Tibial nerve (tissue), 4 donors: Measurements from ENCODE around the gene NTN5.

Experiments
- EP300 ChIP-seq, 2 donors: sonication (generic); formaldehyde crosslinking; IDR thresholded peaks; one replicate each; pipeline ENCODE4 v1.6.1; 2017; ENCODE audit warnings: antibody characterized with exemption in 2 of 2, mild to moderate bottlenecking in 1 of 2
- POLR2A ChIP-seq, 2 donors: fragments of 450-650 bp; IDR thresholded peaks; one replicate each; pipeline ENCODE4 v1.6.1; 2017; ENCODE audit warnings: antibody characterized with exemption in 2 of 2, mild to moderate bottlenecking in 2 of 2, moderate library complexity in 2 of 2
- TF ChIP-seq, protein P1 (sequence below), 5 experiments: fragments of 200-600 bp in 3 of 5; fragments of 450-650 bp in 2 of 5; sonication (generic) in 3 of 5; IDR thresholded peaks; one replicate each; pipeline ENCODE4 v1.5.1; 2016 to 2019; ENCODE audit warnings: antibody characterized with exemption in 5 of 5, mild to moderate bottlenecking in 3 of 5, moderate library complexity in 2 of 5

DNA sequence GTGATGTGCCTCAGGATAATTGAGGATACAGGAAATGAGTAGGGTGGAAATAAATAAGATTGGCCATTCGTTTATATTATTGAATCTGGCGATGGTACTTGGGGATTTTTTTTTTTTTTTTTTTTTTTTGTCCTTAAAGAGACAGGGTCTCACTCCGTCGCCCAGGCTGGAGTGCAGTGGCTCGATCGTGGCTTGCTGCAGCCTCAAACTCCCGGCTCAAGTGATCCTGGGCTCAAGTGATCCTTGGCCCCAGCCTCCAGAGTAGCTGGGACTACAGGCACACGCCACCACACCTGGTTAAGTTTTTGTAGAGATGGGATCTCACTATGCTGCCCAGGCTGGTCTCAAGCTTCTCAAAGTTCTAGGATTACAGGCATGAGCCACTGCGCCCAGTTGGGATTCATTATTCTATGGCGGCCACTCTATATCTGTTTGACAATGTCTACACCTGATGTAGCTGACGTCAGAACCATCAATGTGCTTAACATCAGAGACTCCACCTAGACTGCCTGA, 49.4 kb upstream of the NTN5 start:
- TF ChIP-seq, protein P1, sequence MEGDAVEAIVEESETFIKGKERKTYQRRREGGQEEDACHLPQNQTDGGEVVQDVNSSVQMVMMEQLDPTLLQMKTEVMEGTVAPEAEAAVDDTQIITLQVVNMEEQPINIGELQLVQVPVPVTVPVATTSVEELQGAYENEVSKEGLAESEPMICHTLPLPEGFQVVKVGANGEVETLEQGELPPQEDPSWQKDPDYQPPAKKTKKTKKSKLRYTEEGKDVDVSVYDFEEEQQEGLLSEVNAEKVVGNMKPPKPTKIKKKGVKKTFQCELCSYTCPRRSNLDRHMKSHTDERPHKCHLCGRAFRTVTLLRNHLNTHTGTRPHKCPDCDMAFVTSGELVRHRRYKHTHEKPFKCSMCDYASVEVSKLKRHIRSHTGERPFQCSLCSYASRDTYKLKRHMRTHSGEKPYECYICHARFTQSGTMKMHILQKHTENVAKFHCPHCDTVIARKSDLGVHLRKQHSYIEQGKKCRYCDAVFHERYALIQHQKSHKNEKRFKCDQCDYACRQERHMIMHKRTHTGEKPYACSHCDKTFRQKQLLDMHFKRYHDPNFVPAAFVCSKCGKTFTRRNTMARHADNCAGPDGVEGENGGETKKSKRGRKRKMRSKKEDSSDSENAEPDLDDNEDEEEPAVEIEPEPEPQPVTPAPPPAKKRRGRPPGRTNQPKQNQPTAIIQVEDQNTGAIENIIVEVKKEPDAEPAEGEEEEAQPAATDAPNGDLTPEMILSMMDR (IDR thresholded peaks at IDR 0.05), result no peak
- TF ChIP-seq POLR2A (IDR thresholded peaks at IDR 0.05) (no peak), EP300 (IDR thresholded peaks at IDR 0.05) (no peak)
